NCI-H1105 treated with DMSO at 0.1 percent for 48 hours (cell line): Measurements from ENCODE around the gene FBXO30.

Experiments used
- DNase-seq: peaks from one replicate; lab custom pipeline; 2025; lab: John Stamatoyannopoulos, UW

FBXO30 gene

DNA sequence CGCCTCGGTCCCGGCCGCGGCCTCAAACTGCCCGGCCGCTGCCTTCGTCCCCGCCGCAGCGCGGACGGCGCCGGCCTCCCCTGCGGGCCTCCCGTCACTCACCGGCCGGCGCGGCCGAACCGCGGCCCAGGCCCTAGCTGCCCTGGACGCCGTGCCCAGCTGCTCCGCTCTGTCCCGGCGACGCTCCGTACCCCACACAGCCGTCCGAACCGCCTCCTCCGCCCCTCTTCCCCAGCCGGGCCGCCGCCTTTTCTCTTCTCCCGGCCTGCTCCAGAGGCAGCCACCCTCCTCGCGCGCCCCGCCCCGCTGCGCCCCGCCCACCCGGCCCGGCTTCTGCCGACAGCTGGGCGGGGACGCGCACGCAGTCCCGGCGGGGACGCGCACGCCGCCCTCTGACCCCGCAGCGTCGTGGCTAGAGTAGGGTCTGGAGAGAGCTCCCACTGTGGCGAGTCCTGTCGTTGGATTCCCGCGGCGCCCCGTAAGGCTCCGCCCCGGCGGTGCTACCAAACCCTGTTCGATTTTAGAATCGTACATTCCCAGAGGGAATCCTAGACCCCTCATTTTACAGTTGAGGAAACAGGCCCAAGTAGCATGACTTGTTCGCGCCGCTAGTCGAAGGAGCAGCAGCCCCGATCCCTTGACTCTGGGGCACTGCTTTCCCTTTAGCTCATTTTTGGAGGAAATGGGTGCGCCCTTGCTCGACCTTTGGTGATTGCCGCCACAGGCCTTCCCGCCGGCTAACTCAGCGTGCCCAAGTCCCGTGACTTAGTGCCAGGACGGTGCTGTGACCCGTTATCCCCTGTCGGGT, at the start of gene FBXO30:
FBXO30 (minus strand) TSS at position 295 of the 808 bp plus-strand sequence. CDS start 8,390 bp downstream, outside the sequence.
- DNase-seq, result peak; percentile 85

DNA sequence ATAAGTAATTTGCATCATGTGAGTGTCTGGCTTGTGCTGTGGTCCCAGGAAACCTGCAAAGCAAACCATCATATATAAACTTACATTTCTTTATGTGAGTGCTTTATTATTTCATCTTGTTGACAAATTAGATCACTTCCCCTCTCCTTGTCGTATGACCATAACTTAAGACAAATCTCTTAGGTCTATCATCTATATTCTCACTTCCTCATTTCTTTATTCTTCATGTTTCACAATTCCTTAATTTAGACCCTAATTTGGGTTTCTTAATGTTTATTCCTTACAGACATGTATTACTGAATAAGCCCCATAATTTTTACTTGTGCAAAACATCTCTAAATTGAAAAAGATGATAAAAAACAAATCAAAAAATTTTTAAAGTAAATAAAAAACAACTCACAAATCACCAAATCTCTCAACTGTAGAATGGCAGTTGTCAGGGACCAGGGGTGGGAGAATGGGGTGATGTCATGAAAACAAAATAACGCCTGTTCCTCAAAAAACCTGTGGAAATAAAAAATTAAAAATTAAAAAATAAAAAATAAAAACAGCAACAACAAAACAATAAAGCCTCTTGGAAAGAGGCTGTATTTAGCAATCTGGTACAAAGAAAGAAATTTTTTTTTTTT, 49.5 kb upstream of the FBXO30 start:
- DNase-seq, result no peak

GRCh38 chr6:145863366-145863765, 48.8 kb upstream of the FBXO30 start:
- no peak for DNase-seq

GRCh38 chr6:145860562-145860961, 46.0 kb upstream of the FBXO30 start:
- no peak for DNase-seq

GRCh38 chr6:145850671-145851070, 36.1 kb upstream of the FBXO30 start:
- DNase-seq, result no peak

GRCh38 chr6:145848541-145848940, 33.9 kb upstream of the FBXO30 start:
- no peak for DNase-seq

DNA sequence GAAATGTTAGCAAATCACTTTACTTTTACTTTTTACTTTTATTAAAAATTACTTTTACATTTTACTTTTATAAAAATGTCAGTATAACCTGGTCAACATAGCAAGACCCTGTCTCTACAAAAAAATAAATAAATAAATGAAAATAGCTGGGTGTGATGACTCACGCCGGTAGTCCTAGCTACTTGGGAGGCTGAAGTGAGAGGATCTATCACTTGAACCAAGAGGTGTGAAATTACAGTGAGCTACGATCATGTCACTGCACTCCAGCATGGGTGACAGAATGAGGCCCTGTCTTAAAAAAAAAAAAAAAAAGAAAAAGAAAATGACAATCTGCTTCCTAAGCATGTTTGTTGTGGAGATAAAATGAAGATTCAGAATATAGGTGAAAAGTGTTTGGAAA, 31.0 kb upstream of the FBXO30 start:
- DNase-seq, result no peak

GRCh38 chr6:145844933-145845540, 30.4 kb upstream of the FBXO30 start:
- DNase-seq, result no peak

- DNase-seq, result no peak
Observed at GRCh38 chr6:145842693-145843546, 28.3 kb upstream of the FBXO30 start.

DNA sequence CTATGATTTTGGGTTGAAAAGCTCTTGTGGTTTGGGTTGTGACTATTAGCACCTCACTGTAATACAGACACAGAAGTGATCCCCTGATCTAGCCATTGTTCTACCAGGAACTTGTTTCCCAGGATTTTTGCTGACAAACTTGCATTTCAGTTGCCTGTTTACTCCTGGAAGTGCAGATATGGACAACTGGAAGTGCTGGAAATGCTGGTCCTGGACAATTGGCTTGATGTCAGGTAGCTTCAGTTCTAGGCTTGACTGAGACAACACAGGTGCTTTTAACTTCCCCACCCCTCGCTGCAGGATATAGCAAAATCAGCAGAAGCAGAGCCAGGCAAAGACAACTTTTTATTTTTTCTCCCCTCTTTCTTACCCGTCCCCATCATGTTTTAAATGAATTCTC, 27.1 kb upstream of the FBXO30 start:
- no peak for DNase-seq

DNA sequence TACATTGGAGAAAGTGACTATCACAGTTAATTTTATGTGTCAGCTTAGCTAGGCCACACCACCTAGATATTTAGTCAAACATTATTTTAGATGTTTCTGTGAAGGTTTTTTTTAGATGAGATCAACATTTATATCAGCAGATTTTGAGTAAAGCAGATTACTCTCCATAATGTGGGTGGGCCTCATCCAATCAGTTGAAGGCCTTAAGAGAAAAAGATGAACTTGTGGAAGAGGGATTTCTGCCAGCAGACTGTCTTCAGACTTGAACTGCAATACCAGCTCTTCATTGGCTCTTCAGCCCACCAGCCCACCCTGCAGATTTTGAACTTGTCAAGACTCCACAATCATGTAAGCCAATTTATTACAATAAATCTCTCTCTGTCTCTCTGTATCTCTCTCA, 25.1 kb upstream of the FBXO30 start:
- no peak for DNase-seq

DNA sequence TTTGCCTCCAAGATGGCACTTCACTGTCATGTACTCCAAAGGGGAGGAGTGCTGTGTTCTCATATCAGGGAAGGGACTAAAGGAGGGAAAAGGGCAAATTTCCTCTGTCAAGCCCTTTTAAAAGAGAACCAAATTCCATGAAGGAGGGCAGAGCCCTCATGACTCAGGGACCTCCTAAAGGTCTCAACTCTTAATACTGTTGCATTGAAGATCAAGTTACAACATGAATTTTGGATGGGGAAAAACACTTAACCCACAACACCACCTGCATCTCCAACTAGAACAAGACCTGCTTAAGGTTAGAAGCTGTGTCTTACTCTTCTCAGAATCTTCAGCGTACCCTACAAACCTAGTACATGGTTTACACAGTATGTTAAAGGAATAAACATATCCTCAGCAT, 23.7 kb upstream of the FBXO30 start:
- no peak for DNase-seq

DNA sequence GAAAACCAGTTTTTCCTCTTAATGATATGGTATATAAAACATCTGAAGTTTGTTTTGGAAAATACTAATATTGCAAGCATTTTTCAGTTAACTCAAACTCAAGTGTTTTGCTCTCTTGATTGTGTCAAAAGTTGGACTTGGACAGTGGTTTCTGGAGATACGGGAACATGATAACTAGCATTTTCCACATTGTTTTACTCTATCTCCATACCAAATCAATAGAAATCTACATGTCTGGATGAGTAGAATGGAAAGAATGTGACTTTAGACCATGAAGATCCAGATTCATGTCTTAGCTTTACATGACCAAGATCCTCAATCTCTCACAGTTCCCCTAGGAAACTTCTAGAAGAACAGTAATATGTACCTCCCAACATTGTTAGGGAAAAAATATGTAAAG, 22.2 kb upstream of the FBXO30 start:
- DNase-seq, result no peak

GRCh38 chr6:145836170-145836569, 21.6 kb upstream of the FBXO30 start:
- no peak for DNase-seq

- DNase-seq, result no peak
Observed at GRCh38 chr6:145830612-145831011, 16.0 kb upstream of the FBXO30 start.

DNA sequence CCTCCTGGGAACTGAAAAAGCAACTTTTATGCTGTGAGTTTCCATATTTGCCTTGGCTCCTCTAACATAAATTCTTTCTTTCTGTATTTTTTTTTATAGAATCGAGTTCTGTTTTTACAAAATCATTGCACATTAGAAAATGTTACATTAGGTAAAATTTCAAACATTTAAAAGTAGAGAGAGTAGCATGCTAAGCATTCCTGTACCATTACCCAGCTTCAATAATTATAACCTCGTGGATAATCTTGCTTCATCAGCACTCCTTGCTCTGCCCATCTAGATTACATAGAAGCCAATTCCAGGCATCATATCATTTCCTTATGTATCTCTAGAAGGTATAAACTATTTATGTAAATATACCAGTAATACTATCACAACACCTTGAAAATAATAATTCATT, 15.4 kb upstream of the FBXO30 start:
- DNase-seq, result no peak

GRCh38 chr6:145829102-145829501, 14.5 kb upstream of the FBXO30 start:
- DNase-seq, result no peak

GRCh38 chr6:145824344-145824743, 9.7 kb upstream of the FBXO30 start:
- DNase-seq, result no peak

- no peak for DNase-seq
Observed at GRCh38 chr6:145823328-145823944, 8.8 kb upstream of the FBXO30 start.

GRCh38 chr6:145822456-145822855, 7.9 kb upstream of the FBXO30 start:
- no peak for DNase-seq

DNA sequence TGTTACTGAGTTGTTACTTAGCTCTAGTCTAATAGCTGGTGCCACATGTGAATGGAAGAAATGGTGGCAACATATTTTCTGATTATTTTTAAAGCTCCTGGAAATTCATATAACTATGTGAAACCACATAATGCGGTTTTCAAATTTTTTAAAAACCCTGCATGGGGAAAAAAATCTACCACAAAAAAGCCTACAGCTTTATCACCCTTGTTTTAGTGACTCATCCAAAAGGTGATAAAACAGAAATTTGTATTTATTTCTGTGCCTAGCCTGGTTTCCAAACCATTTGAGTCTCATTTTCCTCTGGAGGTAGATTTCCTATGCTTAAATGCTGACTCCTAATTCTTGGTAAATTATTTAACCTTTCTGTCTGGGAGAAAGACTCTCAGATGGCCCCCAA, 5.4 kb upstream of the FBXO30 start:
- no peak for DNase-seq

- DNase-seq, result no peak
Observed at GRCh38 chr6:145818796-145819195, 4.2 kb upstream of the FBXO30 start.
